Neural cell (in vitro differentiated cells): ENCODE results near the gene FGF8. TPM values are rescaled to one million over a fixed set of nuclear protein-coding genes. Genes with fewer than 3 reads are reported as not detected.

Experiments
- H2AFZ ChIP-seq: fragments of 200-600, 300-800 bp; sonication (generic), shearing (Covaris generic); 2 replicates; pipeline ENCODE4 v1.6.0; 2014; ENCODE audit warnings: low read depth, mild to moderate bottlenecking, antibody characterized with exemption, low read length, moderate library complexity
- H3F3A ChIP-seq: fragments of 200-600 bp; shearing (Covaris generic); 2 replicates; pipeline ENCODE4 v1.6.1; 2016; ENCODE audit warnings: mild to moderate bottlenecking, moderate library complexity, mixed read lengths, antibody characterized with exemption, low read length; ENCODE audit not compliant: insufficient read depth, poor library complexity, severe bottlenecking
- H3K27ac ChIP-seq: fragments of 200-600, 300-800 bp; sonication (generic), shearing (Covaris generic); 2 replicates; pipeline ENCODE4 v1.5.1; 2014; ENCODE audit warnings: mild to moderate bottlenecking, low read length, moderate library complexity
- H3K27me3 ChIP-seq: fragments of 300-800, 200-600 bp; sonication (generic), shearing (Covaris generic); 2 replicates; pipeline ENCODE4 v1.6.0; 2014; ENCODE audit warnings: mild to moderate bottlenecking, low read depth, low read length, moderate library complexity; ENCODE audit not compliant: insufficient read depth
- H3K36me3 ChIP-seq: fragments of 300-800, 200-600 bp; sonication (generic), shearing (Covaris generic); 2 replicates; pipeline ENCODE4 v1.5.1; 2014; ENCODE audit warnings: mild to moderate bottlenecking, antibody characterized with exemption, low read length, moderate library complexity; ENCODE audit not compliant: insufficient read depth
- H3K4me2 ChIP-seq: fragments of 300-800, 200-600 bp; sonication (generic), shearing (Covaris generic); 2 replicates; pipeline ENCODE4 v1.6.0; 2014; ENCODE audit warnings: mild to moderate bottlenecking, low read length
- H3K4me3 ChIP-seq: fragments of 300-800, 200-600 bp; sonication (generic), shearing (Covaris generic); 2 replicates; pipeline ENCODE4 v1.5.1; 2014; ENCODE audit warnings: mild to moderate bottlenecking, low read length, moderate library complexity
- H3K79me2 ChIP-seq: fragments of 200-600 bp; shearing (Covaris generic); replicated peaks from 2 replicates; pipeline ENCODE4 v1.6.0; 2014; ENCODE audit warnings: mild to moderate bottlenecking, low read length, moderate library complexity; ENCODE audit not compliant: insufficient read depth
- H3K9ac ChIP-seq: fragments of 300-800, 200-600 bp; sonication (generic), shearing (Covaris generic); 2 replicates; pipeline ENCODE4 v1.6.1; 2016; ENCODE audit warnings: mild to moderate bottlenecking, low read length, mixed read lengths
- H3K9me2 ChIP-seq: fragments of 200-600 bp; shearing (Covaris generic); 2 replicates; pipeline ENCODE4 v1.6.1; 2016; ENCODE audit warnings: mild to moderate bottlenecking, low read length, mixed read lengths; ENCODE audit not compliant: insufficient read depth
- H3K9me3 ChIP-seq: fragments of 200-600, 300-800 bp; sonication (generic), shearing (Covaris generic); 2 replicates; pipeline ENCODE4 v1.6.1; 2016; ENCODE audit warnings: mild to moderate bottlenecking, mixed run types, low read length, moderate library complexity, mixed read lengths
- H4K20me1 ChIP-seq: fragments of 200-600 bp; shearing (Covaris generic); 2 replicates; pipeline ENCODE4 v1.6.1; 2016; ENCODE audit warnings: mild to moderate bottlenecking, mixed run types; ENCODE audit not compliant: insufficient read depth
- EP300 ChIP-seq: fragments of 450-650 bp; conservative IDR thresholded peaks from 2 replicates; pipeline ENCODE4 v1.6.1; 2014; ENCODE audit warnings: antibody characterized with exemption, mild to moderate bottlenecking, moderate library complexity; ENCODE audit not compliant: poor library complexity, severe bottlenecking
- EZH2 ChIP-seq: fragments of 200-600, 300-800 bp; shearing (Covaris generic), sonication (generic); IDR thresholded peaks from 2 replicates; pipeline ENCODE4 v1.6.1; 2014; ENCODE audit warnings: antibody characterized with exemption, low read length, borderline replicate concordance, mild to moderate bottlenecking; ENCODE audit not compliant: insufficient read depth, poor library complexity, severe bottlenecking
- MXI1 ChIP-seq: fragments of 450-650 bp; conservative IDR thresholded peaks from 2 replicates; pipeline ENCODE4 v1.6.1; 2014; ENCODE audit warnings: antibody characterized with exemption, mild to moderate bottlenecking; ENCODE audit not compliant: poor library complexity, severe bottlenecking
- POLR2AphosphoS5 ChIP-seq: IDR thresholded peaks from 2 replicates; pipeline ENCODE4 v1.6.1; 2012
- RAD21 ChIP-seq: fragments of 450-650 bp; conservative IDR thresholded peaks from 2 replicates; pipeline ENCODE4 v1.6.1; 2014; ENCODE audit warnings: antibody characterized with exemption, mild to moderate bottlenecking, moderate library complexity
- SMC3 ChIP-seq: fragments of 450-650 bp; conservative IDR thresholded peaks from 2 replicates; pipeline ENCODE4 v1.6.1; 2014; ENCODE audit warnings: antibody characterized with exemption, mild to moderate bottlenecking, moderate library complexity; ENCODE audit not compliant: poor library complexity
- TAF1 ChIP-seq: IDR thresholded peaks from 2 replicates; pipeline ENCODE4 v1.6.1; 2012; ENCODE audit warnings: low read depth
- polyA plus RNA-seq: library from polyadenylated mRNA; depleted of rRNA; stranded (reverse); fragments of >200 nt; gene quantifications from 2 replicates; pipeline ENCODE4 v1.2.3, GENCODE V29; 2014
- TF ChIP-seq, protein P1 (sequence below): fragments of 450-650 bp; IDR thresholded peaks from 2 replicates; pipeline ENCODE4 v1.5.1; 2014; ENCODE audit warnings: antibody characterized with exemption, mild to moderate bottlenecking, moderate library complexity; ENCODE audit not compliant: poor library complexity, severe bottlenecking
- TF ChIP-seq, protein P2 (sequence below): IDR thresholded peaks from 2 replicates; pipeline ENCODE4 v1.6.1; 2012; ENCODE audit warnings: borderline replicate concordance

FGF8 gene
- polyA plus RNA-seq, 1 donor from 2014 or later = 6.0 TPM

DNA sequence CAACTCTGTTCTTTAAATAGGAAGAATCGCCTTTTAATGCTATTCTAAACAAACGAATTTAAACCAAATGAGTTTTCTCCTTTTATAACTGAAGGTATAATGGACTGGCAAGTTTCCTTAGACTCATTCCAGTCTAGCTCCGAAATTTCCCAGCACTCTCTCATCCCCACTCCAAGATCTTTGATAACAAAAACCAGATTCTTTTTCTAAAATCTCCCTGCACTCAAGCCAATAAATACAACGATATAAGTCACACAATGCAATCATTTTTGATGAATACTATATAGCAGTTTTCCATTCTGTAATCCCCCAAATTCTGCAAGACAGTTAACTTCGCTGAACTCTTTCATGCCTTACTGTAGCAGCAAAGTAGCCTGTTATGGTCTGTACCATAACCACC is 40.5 kb upstream of the FGF8 start:
- Histone ChIP-seq H3K9ac (peak overlapping the region; percentile 97), H3F3A (peaks cover 5% of the 10 kb centered on the region), H3K79me2 (peaks cover 70% of the 10 kb centered on the region), H3K36me3 (no peaks in the 10 kb centered on the region), H4K20me1 (peaks cover 66% of the 10 kb centered on the region), H3K27me3 (no peaks in the 10 kb centered on the region), H3K4me3 (peak overlapping the region; percentile 99), H3K4me2 (peak overlapping the region; percentile 43), H3K9me3 (no peaks in the 10 kb centered on the region), H3K9me2 (no peaks in the 10 kb centered on the region), H2AFZ (no peak overlapping the region), H3K27ac (no peak overlapping the region)
- TF ChIP-seq, protein P1, sequence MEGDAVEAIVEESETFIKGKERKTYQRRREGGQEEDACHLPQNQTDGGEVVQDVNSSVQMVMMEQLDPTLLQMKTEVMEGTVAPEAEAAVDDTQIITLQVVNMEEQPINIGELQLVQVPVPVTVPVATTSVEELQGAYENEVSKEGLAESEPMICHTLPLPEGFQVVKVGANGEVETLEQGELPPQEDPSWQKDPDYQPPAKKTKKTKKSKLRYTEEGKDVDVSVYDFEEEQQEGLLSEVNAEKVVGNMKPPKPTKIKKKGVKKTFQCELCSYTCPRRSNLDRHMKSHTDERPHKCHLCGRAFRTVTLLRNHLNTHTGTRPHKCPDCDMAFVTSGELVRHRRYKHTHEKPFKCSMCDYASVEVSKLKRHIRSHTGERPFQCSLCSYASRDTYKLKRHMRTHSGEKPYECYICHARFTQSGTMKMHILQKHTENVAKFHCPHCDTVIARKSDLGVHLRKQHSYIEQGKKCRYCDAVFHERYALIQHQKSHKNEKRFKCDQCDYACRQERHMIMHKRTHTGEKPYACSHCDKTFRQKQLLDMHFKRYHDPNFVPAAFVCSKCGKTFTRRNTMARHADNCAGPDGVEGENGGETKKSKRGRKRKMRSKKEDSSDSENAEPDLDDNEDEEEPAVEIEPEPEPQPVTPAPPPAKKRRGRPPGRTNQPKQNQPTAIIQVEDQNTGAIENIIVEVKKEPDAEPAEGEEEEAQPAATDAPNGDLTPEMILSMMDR = no peak
- TF ChIP-seq MXI1 (no peak), SMC3 (no peak)

DNA sequence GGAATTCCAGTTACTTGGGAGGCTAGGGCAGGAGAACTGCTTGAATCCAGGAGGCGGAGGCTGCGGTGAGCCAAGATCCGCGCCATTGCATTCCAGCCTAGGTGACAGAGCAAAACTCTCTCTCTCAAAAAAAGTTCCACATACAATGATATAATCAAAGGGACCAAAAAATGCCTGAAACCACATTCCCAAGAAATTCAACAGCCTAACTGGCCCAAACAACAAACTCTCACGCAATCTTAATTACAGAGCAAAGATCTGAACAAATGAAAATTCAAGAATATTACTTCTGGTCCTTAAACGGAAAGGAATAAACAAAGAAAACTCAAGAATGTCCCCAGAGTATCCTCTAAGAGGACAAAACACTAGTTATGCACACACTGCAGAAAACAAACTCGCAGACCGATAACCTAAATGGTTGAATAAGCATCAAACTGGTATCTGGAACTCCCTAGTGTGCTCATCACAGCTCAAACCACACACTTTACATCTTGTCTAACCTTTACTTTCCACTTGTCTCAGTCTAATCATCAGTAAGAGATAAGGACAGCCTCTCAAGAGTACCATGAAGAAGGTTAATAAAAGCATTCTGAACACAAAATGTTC is 38.7 kb upstream of the FGF8 start:
- peaks cover 10% of the 10 kb centered on the region for H3K36me3 ChIP-seq
- peaks cover 5% of the 10 kb centered on the region for H3F3A ChIP-seq
- no peak overlapping the region for H2AFZ ChIP-seq
- H3K9me2 ChIP-seq = no peaks in the 10 kb centered on the region
- no peaks in the 10 kb centered on the region for H3K9me3 ChIP-seq
- H3K4me3 ChIP-seq = peak overlapping the region; percentile 99
- peaks cover 84% of the 10 kb centered on the region for H3K79me2 ChIP-seq
- H3K27me3 ChIP-seq = no peaks in the 10 kb centered on the region
- H4K20me1 ChIP-seq = peaks cover 81% of the 10 kb centered on the region
- peak overlapping the region; percentile 14 for H3K9ac ChIP-seq
- peak overlapping the region; percentile 61 for H3K4me2 ChIP-seq
- TF ChIP-seq, protein P2, sequence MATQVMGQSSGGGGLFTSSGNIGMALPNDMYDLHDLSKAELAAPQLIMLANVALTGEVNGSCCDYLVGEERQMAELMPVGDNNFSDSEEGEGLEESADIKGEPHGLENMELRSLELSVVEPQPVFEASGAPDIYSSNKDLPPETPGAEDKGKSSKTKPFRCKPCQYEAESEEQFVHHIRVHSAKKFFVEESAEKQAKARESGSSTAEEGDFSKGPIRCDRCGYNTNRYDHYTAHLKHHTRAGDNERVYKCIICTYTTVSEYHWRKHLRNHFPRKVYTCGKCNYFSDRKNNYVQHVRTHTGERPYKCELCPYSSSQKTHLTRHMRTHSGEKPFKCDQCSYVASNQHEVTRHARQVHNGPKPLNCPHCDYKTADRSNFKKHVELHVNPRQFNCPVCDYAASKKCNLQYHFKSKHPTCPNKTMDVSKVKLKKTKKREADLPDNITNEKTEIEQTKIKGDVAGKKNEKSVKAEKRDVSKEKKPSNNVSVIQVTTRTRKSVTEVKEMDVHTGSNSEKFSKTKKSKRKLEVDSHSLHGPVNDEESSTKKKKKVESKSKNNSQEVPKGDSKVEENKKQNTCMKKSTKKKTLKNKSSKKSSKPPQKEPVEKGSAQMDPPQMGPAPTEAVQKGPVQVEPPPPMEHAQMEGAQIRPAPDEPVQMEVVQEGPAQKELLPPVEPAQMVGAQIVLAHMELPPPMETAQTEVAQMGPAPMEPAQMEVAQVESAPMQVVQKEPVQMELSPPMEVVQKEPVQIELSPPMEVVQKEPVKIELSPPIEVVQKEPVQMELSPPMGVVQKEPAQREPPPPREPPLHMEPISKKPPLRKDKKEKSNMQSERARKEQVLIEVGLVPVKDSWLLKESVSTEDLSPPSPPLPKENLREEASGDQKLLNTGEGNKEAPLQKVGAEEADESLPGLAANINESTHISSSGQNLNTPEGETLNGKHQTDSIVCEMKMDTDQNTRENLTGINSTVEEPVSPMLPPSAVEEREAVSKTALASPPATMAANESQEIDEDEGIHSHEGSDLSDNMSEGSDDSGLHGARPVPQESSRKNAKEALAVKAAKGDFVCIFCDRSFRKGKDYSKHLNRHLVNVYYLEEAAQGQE = no peak
- TF ChIP-seq EP300 (no peak), MXI1 (no peak), TAF1 (no peak), EZH2 (no peak), POLR2AphosphoS5 (no peak), SMC3 (no peak), RAD21 (no peak)
- TF ChIP-seq, protein P1 = no peak
- no peak overlapping the region for H3K27ac ChIP-seq
